GM23338 (cell line): ENCODE results near the gene CACNA1B. TPM values are rescaled to one million over a fixed set of nuclear protein-coding genes. Genes with fewer than 3 reads are reported as not detected.

ENCODE experiments used
- ATAC-seq: fragments of 200-7000 bp; cut with Tn5 transposase; 3 replicates; pipeline ENCODE4 v1.9.1; 2020
- DNase-seq: peaks from one replicate; pipeline ENCODE4 v3.0.0-alpha.2; 2015; ENCODE audit warnings: low spot score
- H2AFZ ChIP-seq: fragments of 200-600 bp; sonication (generic); 2 replicates; pipeline ENCODE4 v1.8.0; 2016; ENCODE audit warnings: antibody characterized with exemption, mild to moderate bottlenecking, moderate library complexity
- H3F3A ChIP-seq: fragments of 200-600 bp; sonication (generic); replicated peaks from 2 replicates; pipeline ENCODE4 v1.8.0; 2017; ENCODE audit warnings: antibody characterized with exemption, mixed run types, low read depth
- H3K27ac ChIP-seq: fragments of 200-600 bp; sonication (generic); 2 replicates; pipeline ENCODE4 v1.6.1; 2016; ENCODE audit warnings: low read depth
- H3K27me3 ChIP-seq: fragments of 200-600 bp; sonication (generic); 2 replicates; pipeline ENCODE4 v1.8.0; 2016; ENCODE audit warnings: mild to moderate bottlenecking, mixed run types, moderate library complexity; ENCODE audit not compliant: insufficient read depth
- H3K36me3 ChIP-seq: fragments of 200-600 bp; sonication (generic); 2 replicates; pipeline ENCODE4 v1.8.0; 2016; ENCODE audit warnings: mild to moderate bottlenecking; ENCODE audit not compliant: insufficient read depth
- H3K4me1 ChIP-seq: fragments of 200-600 bp; sonication (generic); 2 replicates; pipeline ENCODE4 v1.8.0; 2016; ENCODE audit warnings: mild to moderate bottlenecking, moderate library complexity; ENCODE audit not compliant: insufficient read depth
- H3K4me2 ChIP-seq: fragments of 200-600 bp; sonication (generic); 2 replicates; pipeline ENCODE4 v1.7.1; 2017; ENCODE audit warnings: mixed run types
- H3K4me3 ChIP-seq: fragments of 200-600 bp; sonication (generic); 2 replicates; pipeline ENCODE4 v1.6.1; 2016; ENCODE audit warnings: mixed run types
- H3K79me2 ChIP-seq: fragments of 200-600 bp; sonication (generic); replicated peaks from 2 replicates; pipeline ENCODE4 v1.8.0; 2017; ENCODE audit warnings: mild to moderate bottlenecking; ENCODE audit not compliant: insufficient read depth
- H3K9me2 ChIP-seq: fragments of 200-600 bp; sonication (generic); 2 replicates; pipeline ENCODE4 v1.8.0; 2017; ENCODE audit not compliant: insufficient read depth
- H4K20me1 ChIP-seq: fragments of 200-600 bp; sonication (generic); replicated peaks from 2 replicates; pipeline ENCODE4 v1.8.0; 2017; ENCODE audit warnings: mild to moderate bottlenecking; ENCODE audit not compliant: insufficient read depth
- H3K27ac Mint-ChIP-seq: 2 replicates; pipeline ENCODE4 v1.8.0; 2020; ENCODE audit warnings: inconsistent platforms, mild to moderate bottlenecking, moderate library complexity, mixed read lengths
- H3K27me3 Mint-ChIP-seq: 3 replicates; pipeline ENCODE4 v1.8.0; 2022; ENCODE audit warnings: low read depth, mild to moderate bottlenecking, moderate library complexity, mixed read lengths, inconsistent platforms; ENCODE audit not compliant: insufficient read depth, poor library complexity
- H3K36me3 Mint-ChIP-seq: 3 replicates; pipeline ENCODE4 v1.8.0; 2021; ENCODE audit warnings: low read depth, mild to moderate bottlenecking, inconsistent platforms, moderate library complexity, mixed read lengths
- H3K4me1 Mint-ChIP-seq: 3 replicates; pipeline ENCODE4 v1.8.0; 2020; ENCODE audit warnings: mild to moderate bottlenecking, inconsistent platforms, mixed read lengths
- H3K4me3 Mint-ChIP-seq: 3 replicates; pipeline ENCODE4 v1.8.0; 2021; ENCODE audit warnings: moderate library complexity, mild to moderate bottlenecking, inconsistent platforms, mixed read lengths
- H3K9me3 Mint-ChIP-seq: 3 replicates; pipeline ENCODE4 v1.8.0; 2020; ENCODE audit warnings: moderate library complexity, mild to moderate bottlenecking, inconsistent platforms, mixed read lengths
- CREB1 ChIP-seq: fragments of 250-450 bp; sonication (Bioruptor Pico); IDR thresholded peaks from 2 replicates; pipeline ENCODE4 v1.5.0; 2020; ENCODE audit warnings: low read depth, mild to moderate bottlenecking, moderate library complexity
- CTCF ChIP-seq, 2 experiments: fragments of 200-600 bp in 1 of 2; sonication (generic) in 1 of 2; conservative IDR thresholded peaks; 2 replicates each; pipeline versions ENCODE4 v1.5.1 to v1.6.1; 2016 to 2017; ENCODE audit warnings: antibody characterized with exemption in 2 of 2, low read depth in 2 of 2, mild to moderate bottlenecking in 2 of 2, moderate library complexity in 1 of 2
- EZH2 ChIP-seq: fragments of 200-600 bp; sonication (generic); IDR thresholded peaks from one replicate; pipeline ENCODE4 v1.8.0; 2017; ENCODE audit warnings: antibody characterized with exemption, mild to moderate bottlenecking, low read depth; ENCODE audit not compliant: unreplicated experiment
- EZH2phosphoT487 ChIP-seq: fragments of 200-600 bp; sonication (generic); IDR thresholded peaks from one replicate; pipeline ENCODE4 v1.8.1; 2018; ENCODE audit warnings: antibody characterized with exemption; ENCODE audit not compliant: unreplicated experiment
- JUNB ChIP-seq: IDR thresholded peaks from one replicate; pipeline ENCODE4 v1.6.1; 2016; ENCODE audit warnings: antibody characterized with exemption; ENCODE audit not compliant: unreplicated experiment
- NANOG ChIP-seq: IDR thresholded peaks from 2 replicates; pipeline ENCODE4 v1.6.1; 2016; ENCODE audit warnings: antibody characterized with exemption, borderline replicate concordance
- POLR2AphosphoS5 ChIP-seq: IDR thresholded peaks from 2 replicates; pipeline ENCODE4 v1.6.1; 2016; ENCODE audit warnings: antibody characterized with exemption, low read depth
- REST ChIP-seq: IDR thresholded peaks from one replicate; pipeline ENCODE4 v1.6.1; 2018; ENCODE audit warnings: antibody characterized with exemption; ENCODE audit not compliant: unreplicated experiment
- STAT1 ChIP-seq: IDR thresholded peaks from one replicate; pipeline ENCODE4 v1.6.1; 2016; ENCODE audit warnings: antibody characterized with exemption; ENCODE audit not compliant: unreplicated experiment
- ZNF114 ChIP-seq: fragments of 250-450 bp; sonication (Bioruptor Pico); IDR thresholded peaks from 2 replicates; pipeline ENCODE4 v1.5.0; 2020; ENCODE audit warnings: mild to moderate bottlenecking, moderate library complexity
- ZNF331 ChIP-seq: fragments of 250-450 bp; sonication (Bioruptor Pico); IDR thresholded peaks from 2 replicates; pipeline ENCODE4 v1.5.0; 2020; ENCODE audit warnings: low read depth, mild to moderate bottlenecking, moderate library complexity
- polyA plus RNA-seq: library from polyadenylated mRNA; unstranded; fragments of >200 nt; fragmentation: Nextera tagmentation; extraction: Ambion mirVana; gene quantifications from 2 replicates; pipeline ENCODE4 v1.2.1, GENCODE V29; 2016
- total RNA-seq: library from RNA; depleted of rRNA; stranded (reverse); fragments of >200 nt; shearing (Covaris generic); gene quantifications from 2 replicates; pipeline ENCODE4 v1.2.3, GENCODE V29; 2014
- TF ChIP-seq, protein P1 (sequence below): IDR thresholded peaks from 2 replicates; pipeline ENCODE4 v1.6.1; 2016; ENCODE audit warnings: antibody characterized with exemption
- TF ChIP-seq, protein P2 (sequence below): fragments of 250-450 bp; sonication (Bioruptor Pico); IDR thresholded peaks from 2 replicates; pipeline ENCODE4 v1.5.0; 2020; ENCODE audit warnings: mild to moderate bottlenecking, moderate library complexity

The CACNA1B gene
- total and polyA plus RNA-seq, 2 experiments from 2014 or later, result 1.1 to 10.4 TPM

GRCh38 chr9:138037140-138037539 lies 159.6 kb downstream of the CACNA1B start:
- Mint-ChIP-seq H3K4me3 (no peak overlapping the region), H3K9me3 (peaks cover 5% of the 10 kb centered on the region; the same call in 1 of the 3 replicates), H3K4me1 (no peaks in the 10 kb centered on the region), H3K27me3 (peaks cover 4% of the 10 kb centered on the region), H3K36me3 (peaks cover 15% of the 10 kb centered on the region; the same call in 2 of the 3 replicates), H3K27ac (no peak overlapping the region)
- no peak overlapping the region for H2AFZ ChIP-seq
- H3K79me2 ChIP-seq, result peaks cover 10% of the 10 kb centered on the region
- no peak for ATAC-seq
- no peak overlapping the region for H3K27ac ChIP-seq
- no peaks in the 10 kb centered on the region for H3K9me2 ChIP-seq
- peaks cover 11% of the 10 kb centered on the region; the same call in 1 of the 2 replicates for H4K20me1 ChIP-seq
- no peaks in the 10 kb centered on the region for H3K27me3 ChIP-seq
- H3K36me3 ChIP-seq, result no peaks in the 10 kb centered on the region; the same call in 1 of the 2 replicates
- no peak overlapping the region for H3K4me3 ChIP-seq
- H3K4me2 ChIP-seq, result no peak overlapping the region
- no peaks in the 10 kb centered on the region for H3F3A ChIP-seq
- no peak for DNase-seq
- H3K4me1 ChIP-seq, result no peaks in the 10 kb centered on the region
- TF ChIP-seq ZNF114 (no peak), EZH2 (no peak), NANOG (no peak), CTCF (conservative IDR thresholded peaks at IDR 0.05; ENCODE audit: low read depth in 2 of 2) (no peak), JUNB (no peak), REST (no peak), EZH2phosphoT487 (no peak), CREB1 (CRISPR knock-in tag) (no peak), STAT1 (no peak), POLR2AphosphoS5 (no peak), ZNF331 (CRISPR knock-in tag) (no peak)
- TF ChIP-seq, protein P1, sequence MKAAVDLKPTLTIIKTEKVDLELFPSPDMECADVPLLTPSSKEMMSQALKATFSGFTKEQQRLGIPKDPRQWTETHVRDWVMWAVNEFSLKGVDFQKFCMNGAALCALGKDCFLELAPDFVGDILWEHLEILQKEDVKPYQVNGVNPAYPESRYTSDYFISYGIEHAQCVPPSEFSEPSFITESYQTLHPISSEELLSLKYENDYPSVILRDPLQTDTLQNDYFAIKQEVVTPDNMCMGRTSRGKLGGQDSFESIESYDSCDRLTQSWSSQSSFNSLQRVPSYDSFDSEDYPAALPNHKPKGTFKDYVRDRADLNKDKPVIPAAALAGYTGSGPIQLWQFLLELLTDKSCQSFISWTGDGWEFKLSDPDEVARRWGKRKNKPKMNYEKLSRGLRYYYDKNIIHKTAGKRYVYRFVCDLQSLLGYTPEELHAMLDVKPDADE, result no peak
- TF ChIP-seq, protein P2, sequence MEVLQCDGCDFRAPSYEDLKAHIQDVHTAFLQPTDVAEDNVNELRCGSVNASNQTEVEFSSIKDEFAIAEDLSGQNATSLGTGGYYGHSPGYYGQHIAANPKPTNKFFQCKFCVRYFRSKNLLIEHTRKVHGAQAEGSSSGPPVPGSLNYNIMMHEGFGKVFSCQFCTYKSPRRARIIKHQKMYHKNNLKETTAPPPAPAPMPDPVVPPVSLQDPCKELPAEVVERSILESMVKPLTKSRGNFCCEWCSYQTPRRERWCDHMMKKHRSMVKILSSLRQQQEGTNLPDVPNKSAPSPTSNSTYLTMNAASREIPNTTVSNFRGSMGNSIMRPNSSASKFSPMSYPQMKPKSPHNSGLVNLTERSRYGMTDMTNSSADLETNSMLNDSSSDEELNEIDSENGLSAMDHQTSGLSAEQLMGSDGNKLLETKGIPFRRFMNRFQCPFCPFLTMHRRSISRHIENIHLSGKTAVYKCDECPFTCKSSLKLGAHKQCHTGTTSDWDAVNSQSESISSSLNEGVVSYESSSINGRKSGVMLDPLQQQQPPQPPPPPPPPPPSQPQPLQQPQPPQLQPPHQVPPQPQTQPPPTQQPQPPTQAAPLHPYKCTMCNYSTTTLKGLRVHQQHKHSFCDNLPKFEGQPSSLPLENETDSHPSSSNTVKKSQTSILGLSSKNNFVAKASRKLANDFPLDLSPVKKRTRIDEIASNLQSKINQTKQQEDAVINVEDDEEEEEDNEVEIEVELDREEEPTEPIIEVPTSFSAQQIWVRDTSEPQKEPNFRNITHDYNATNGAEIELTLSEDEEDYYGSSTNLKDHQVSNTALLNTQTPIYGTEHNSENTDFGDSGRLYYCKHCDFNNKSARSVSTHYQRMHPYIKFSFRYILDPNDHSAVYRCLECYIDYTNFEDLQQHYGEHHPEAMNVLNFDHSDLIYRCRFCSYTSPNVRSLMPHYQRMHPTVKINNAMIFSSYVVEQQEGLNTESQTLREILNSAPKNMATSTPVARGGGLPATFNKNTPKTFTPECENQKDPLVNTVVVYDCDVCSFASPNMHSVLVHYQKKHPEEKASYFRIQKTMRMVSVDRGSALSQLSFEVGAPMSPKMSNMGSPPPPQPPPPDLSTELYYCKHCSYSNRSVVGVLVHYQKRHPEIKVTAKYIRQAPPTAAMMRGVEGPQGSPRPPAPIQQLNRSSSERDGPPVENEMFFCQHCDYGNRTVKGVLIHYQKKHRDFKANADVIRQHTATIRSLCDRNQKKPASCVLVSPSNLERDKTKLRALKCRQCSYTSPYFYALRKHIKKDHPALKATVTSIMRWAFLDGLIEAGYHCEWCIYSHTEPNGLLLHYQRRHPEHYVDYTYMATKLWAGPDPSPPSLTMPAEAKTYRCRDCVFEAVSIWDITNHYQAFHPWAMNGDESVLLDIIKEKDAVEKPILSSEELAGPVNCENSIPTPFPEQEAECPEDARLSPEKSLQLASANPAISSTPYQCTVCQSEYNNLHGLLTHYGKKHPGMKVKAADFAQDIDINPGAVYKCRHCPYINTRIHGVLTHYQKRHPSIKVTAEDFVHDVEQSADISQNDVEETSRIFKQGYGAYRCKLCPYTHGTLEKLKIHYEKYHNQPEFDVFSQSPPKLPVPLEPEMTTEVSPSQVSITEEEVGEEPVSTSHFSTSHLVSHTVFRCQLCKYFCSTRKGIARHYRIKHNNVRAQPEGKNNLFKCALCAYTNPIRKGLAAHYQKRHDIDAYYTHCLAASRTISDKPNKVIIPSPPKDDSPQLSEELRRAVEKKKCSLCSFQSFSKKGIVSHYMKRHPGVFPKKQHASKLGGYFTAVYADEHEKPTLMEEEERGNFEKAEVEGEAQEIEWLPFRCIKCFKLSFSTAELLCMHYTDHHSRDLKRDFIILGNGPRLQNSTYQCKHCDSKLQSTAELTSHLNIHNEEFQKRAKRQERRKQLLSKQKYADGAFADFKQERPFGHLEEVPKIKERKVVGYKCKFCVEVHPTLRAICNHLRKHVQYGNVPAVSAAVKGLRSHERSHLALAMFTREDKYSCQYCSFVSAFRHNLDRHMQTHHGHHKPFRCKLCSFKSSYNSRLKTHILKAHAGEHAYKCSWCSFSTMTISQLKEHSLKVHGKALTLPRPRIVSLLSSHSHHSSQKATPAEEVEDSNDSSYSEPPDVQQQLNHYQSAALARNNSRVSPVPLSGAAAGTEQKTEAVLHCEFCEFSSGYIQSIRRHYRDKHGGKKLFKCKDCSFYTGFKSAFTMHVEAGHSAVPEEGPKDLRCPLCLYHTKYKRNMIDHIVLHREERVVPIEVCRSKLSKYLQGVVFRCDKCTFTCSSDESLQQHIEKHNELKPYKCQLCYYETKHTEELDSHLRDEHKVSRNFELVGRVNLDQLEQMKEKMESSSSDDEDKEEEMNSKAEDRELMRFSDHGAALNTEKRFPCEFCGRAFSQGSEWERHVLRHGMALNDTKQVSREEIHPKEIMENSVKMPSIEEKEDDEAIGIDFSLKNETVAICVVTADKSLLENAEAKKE (CRISPR knock-in tag), result no peak
